ENCODE measurements around the gene SLC22A6.
A peak's percentile ranks its signal among the peaks of the same experiment; 100 is the strongest.

Gene SLC22A6, protein sequence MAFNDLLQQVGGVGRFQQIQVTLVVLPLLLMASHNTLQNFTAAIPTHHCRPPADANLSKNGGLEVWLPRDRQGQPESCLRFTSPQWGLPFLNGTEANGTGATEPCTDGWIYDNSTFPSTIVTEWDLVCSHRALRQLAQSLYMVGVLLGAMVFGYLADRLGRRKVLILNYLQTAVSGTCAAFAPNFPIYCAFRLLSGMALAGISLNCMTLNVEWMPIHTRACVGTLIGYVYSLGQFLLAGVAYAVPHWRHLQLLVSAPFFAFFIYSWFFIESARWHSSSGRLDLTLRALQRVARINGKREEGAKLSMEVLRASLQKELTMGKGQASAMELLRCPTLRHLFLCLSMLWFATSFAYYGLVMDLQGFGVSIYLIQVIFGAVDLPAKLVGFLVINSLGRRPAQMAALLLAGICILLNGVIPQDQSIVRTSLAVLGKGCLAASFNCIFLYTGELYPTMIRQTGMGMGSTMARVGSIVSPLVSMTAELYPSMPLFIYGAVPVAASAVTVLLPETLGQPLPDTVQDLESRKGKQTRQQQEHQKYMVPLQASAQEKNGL

GRCh38 chr11:62984451-62984991 lies at the start of gene SLC22A6:
Gene SLC22A6 (minus strand): TSS chr11:62984967. CDS start chr11:62984690, 277 bp downstream.
- no peak for FAIRE-seq

DNA sequence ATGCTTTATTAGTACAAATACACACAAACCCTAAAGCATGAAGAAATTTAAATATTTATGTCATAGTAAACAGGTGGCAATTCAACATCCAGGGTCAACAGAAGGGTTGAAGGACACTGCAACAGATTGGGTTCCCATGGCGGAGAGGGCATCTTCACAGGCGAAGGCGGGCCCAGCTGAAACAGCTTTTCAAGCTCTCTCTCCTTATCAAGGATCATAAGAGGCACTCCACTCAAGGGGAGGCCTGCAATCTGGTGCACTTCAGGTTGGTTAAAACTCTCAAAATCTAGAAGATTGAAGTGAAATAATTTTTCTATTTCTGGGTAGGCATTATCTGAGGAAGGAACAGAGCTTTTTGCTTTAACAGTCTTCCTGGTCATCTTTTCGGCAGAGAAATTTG lies 47.7 kb upstream of the SLC22A6 start:
- no peak for FAIRE-seq

DNA sequence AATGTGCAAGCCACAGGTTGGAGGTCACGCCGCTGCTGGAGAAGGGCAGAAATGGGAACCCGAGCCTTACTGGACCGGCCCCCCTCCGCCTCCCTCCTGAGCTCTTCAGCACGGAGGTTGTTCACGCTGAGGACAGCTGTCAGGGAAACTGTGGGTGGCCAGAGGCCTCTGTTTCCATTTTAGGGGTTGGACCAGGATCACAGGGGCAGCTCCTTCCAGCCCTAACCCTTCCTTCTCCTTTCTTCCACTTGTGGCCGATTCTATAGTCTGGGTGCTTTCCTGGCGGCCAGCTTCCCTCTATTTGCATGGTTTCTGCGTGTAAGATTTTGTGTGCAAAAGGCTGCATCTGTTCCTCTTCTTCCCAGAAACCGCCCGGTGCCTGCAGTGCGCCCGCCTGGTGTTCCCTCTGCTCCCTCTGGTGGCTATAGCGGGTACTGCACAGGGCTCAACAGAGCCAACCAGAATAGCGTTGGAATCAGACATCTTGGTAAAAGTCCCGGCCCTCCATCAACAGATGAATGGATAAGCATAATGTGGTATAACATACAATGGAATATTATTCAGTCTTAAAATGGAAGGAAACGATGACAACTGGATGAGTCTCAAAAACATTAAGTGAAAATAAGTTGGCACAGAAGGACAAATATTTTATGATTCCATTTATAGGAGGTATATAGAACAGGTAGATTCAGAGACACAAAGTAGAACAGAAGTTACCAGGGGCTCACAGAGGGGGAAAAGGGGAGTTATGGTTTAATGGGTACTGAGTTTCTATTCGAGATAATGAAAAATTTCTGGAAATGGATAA lies 39.3 kb upstream of the SLC22A6 start:
- peak; percentile 53 for FAIRE-seq

- no peak for FAIRE-seq
Measured at GRCh38 chr11:63023222-63023814, 38.6 kb upstream of the SLC22A6 start.

- no peak for FAIRE-seq
Measured at GRCh38 chr11:63022441-63022840, 37.7 kb upstream of the SLC22A6 start.

DNA sequence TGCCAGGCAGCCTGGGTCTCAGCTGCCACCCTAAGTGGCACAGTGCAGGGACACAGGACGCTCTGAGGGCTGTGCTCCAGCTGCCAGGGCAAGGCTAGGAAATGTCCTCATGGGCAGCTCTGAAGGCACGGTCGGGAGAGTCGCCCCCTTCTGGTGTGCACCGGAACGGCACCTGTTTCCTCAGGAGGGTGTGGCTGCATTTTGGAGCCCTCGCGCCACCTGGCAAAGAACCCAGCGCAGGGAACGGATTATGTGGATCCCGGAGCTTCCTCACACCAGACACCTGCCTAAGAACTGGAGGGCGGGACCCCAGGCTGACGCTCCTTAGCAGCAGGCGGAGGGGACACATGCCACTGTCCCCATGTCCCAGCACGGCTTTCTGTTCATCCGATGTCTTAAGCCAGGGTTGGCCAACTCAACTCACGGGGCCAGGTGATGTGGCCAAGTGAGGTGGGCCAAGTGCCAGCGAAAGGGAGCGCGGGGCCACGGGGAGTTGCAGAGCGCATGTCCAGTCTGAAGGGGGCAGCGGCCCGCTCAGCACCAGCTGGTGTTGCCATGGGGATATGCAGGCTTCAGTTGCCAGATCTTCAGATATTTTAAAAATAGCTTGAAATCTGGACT lies 36.0 kb upstream of the SLC22A6 start:
- no peak for FAIRE-seq

DNA sequence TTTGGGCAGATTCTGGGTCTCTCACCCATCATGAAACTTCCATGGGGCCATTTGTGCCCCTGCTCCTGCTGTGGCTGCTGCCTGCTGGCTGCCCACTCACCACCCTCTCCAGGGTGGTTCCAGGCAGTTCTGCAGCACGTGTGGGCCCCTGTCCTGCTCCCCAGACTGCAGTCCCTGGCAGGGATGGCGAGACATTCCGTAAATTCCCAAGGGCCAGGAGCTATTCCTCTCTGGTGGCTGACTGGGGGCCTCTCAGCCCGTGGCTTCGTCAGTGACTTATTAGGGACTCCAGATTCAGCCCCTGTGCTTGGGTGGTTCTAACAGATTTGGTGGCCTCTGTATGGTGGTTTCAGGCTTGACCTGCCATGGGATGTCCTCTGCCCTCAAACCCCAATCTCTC lies 34.7 kb upstream of the SLC22A6 start:
- FAIRE-seq, result no peak

GRCh38 chr11:63017306-63017974 lies 32.7 kb upstream of the SLC22A6 start:
- FAIRE-seq, result no peak

DNA sequence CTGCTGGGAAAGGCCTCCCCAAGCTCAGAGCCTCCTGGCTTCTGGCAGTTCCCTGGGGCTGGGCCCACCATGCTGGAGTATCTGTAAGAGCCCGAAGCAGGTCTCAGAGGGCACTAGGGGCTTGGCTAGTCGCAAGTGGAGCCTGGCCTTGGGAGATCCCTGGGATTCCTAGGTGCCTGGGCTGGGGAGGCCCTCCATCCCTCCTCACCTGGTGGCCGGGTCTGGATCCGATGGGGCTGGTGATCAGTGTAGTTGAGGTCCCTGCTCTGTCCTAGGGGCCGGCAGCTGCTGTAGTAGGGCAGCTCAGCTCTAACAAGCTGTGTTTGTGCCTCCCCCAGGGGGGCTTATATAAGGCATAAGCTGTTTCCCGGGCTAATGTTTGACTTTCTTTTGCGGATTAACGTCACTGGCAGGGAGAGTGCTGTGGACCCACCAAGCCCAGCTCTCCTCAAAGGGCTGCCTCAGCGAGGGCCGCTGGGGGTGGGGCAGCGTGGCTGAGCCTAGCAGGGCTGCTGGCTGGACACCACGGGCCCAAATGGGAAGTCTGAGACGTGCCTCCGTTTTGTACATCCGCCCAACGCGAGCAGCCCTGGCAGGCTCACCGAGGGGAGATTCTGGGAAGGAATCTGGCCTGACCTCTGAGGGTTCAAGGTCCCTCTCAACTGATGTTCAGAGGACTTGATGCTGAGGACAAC lies 30.9 kb upstream of the SLC22A6 start, which contains the start of gene SLC22A8:
Gene SLC22A8 (minus strand): TSS at position 321 of the 695 bp plus-strand sequence. CDS start 883 bp downstream, outside the sequence.
- FAIRE-seq, result no peak

DNA sequence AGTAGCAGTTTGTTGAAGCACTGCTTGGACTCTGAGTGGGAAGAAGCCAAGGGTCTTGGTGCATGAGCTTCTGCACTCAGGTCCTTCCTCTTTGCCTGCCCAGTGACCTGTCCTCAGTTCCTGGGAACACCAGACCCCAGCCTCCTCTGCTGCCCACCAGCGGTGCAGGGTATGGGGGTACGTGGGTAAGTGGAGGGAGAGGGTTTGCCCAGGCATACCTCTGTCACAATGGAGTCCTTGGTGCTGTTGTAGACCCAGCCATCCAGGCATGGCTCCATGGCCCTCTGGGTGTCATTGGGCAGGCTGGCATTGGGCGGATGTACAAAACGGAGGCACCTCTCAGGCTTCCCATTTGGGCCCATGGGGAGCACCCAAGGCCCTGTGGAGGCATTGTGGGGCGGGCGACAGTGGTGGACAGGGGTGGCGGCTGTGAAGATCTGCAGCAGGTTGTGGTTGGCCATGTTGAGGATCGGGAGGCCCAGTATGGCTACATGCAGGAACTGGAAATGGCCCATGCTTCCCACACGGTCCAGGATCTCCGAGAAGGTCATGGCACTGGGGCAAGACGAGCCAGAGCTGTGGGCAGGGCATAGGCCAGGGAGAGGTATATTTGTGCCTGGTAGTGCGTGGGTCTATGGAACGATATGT lies 29.8 kb upstream of the SLC22A6 start:
- FAIRE-seq, result no peak

GRCh38 chr11:63012839-63013238 lies 28.1 kb upstream of the SLC22A6 start:
- FAIRE-seq, result no peak

GRCh38 chr11:63012430-63012829 lies 27.7 kb upstream of the SLC22A6 start:
- no peak for FAIRE-seq

GRCh38 chr11:63010934-63011439 lies 26.2 kb upstream of the SLC22A6 start:
- FAIRE-seq, result no peak

DNA sequence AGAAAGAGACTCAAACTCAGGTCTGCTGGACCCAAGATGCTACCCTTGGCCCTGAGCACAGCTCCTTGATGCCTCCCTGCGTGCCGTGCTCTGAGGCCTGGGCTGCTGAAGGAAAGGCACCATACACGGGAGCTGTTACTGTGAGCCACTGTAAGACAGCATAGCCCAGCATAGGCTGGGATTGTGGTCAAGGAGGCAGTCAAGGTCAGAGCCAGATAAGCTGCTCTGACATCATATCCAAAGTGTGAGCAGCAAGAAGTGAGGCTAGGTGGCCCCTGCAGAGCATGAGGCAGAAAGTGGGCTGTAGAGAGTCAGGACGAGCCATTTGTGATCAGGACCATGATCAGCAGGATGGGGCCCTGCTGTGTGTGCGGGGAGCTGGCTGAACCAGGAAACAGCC lies 23.2 kb upstream of the SLC22A6 start:
- no peak for FAIRE-seq

GRCh38 chr11:63001456-63001855 lies 16.7 kb upstream of the SLC22A6 start:
- no peak for FAIRE-seq

DNA sequence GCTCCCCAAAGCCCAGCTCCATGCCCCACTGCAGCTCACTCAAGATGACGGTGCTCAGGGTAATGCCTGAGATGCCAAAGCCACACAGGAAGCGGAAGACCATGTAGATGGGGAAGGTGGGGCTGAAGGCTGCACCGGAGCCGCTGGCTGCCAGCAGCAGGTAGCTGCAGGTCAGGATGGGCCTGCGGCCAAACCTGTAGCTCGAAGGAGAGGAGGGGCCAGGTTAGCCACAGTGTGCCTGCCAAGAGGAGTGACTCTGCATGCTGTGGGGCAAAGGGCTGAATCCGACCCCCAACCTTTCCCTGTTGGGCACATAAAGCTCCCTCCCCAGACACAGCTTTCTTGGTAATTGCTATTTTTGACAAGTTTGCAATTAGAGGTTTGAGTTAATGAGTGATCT lies 14.9 kb upstream of the SLC22A6 start:
- no peak for FAIRE-seq

- FAIRE-seq, result no peak
Measured at GRCh38 chr11:62999156-62999555, 14.4 kb upstream of the SLC22A6 start.

DNA sequence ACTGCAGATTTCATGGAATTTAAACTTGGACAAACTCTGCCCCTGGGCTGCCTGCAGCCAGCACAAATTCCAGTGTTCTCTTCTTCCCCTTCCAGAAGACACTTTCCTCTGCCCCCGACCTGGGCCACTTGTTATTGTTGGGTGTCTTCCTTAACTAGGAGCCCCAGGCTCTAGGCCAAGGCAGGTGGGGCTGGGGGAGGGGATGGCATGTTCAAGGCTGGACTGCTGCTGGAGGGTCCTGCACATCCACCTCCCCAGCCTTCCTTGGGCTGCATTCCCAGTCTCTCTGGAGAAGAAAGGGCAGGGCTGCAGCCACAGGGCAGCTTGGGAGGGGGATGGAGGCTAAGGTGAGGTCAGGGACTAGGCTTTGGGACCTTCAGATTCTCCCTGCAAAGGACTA lies 11.5 kb upstream of the SLC22A6 start:
- no peak for FAIRE-seq

DNA sequence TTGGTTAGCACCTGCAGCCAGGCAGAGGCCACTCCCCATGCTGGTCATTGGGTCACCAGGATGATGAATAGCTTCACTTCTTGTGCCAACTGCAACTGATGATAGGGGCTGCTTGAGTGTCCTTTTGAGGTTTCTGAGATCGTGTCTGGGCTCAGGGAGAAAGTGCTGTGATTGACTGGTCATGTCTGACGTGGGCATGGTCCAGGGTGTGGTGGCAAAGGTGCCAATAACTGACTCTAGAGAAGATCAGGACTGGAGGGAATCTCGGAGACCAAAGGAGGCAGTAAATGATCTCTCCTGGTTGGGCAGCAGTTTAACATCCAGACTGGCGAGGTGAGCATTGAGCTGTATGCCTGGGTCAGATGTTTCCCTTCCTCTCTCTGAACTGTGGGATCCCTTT lies 10.0 kb upstream of the SLC22A6 start:
- no peak for FAIRE-seq

DNA sequence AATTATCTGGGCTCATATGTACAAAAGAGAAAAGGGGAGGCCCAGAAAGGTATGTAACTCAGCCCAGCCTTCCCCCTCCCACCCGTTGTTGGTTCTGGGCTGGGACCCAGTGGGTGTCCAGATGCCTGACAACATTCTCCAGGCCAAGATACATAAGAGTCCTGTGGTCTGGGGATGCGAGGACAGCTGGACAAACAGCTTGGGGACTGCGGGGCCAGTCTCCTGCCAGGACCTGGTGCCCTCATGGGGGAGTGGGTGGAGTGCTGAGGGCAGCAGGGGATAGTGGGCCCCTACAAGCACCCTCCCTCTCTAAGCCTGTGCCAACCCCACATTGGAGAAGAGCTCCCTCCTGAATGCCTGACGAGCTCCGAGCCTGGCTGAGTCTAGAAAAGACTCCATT lies 3.5 kb upstream of the SLC22A6 start:
- FAIRE-seq, result no peak
